ENCODE data around the gene IDS. TPM values are rescaled to one million over a fixed set of nuclear protein-coding genes. Genes with fewer than 3 reads are reported as not detected.
"Not testable (repeated sequence)": the region's sequence is repeated elsewhere in the genome, so short reads cannot be mapped to it uniquely, and the experiment has no call there.

The IDS gene
- total RNA-seq, 1 donor from 2014 or later: 12.8 TPM

DNA sequence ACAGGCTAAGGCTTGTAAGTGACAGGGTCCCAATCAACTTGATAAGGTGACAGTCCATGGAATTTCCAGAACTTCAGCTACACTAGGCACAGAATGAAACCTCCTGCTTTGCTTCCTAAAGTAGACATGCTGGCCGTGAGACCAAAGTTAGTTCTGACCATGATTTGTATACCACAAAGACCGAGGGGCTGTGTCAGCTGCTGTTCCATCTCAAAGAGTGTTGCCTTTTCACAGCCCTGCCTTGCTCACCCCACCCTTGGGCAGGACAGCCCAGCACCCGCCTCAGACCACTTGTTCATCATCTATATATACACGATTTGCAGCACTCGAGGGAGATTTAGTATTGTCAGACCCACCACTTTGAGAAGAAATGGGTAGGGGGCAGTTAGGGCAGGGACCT lies 5.3 kb downstream of the IDS start:
- DNase-seq (ENCODE audit: low read depth in 2 of 2): no peak

DNA sequence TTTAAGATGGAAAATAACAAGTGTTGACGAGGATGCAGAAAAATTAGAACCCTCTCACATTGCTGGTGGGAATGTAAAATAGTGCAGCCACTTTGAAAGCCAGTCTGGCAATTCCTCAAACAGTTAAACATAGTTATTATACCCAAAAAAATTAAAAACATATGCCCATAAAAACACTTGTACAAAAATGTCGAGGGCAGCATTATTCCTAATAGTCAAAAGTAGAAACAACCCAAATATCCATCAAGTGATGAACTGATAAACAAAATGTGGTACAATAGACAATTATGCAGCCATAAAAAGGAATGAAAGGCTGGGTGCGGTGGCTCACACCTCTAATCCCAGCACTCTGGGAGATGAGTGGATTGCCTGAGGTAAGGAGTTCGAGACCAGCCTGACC lies 6.3 kb downstream of the IDS start:
- no peak for DNase-seq (ENCODE audit: low read depth in 2 of 2)

DNA sequence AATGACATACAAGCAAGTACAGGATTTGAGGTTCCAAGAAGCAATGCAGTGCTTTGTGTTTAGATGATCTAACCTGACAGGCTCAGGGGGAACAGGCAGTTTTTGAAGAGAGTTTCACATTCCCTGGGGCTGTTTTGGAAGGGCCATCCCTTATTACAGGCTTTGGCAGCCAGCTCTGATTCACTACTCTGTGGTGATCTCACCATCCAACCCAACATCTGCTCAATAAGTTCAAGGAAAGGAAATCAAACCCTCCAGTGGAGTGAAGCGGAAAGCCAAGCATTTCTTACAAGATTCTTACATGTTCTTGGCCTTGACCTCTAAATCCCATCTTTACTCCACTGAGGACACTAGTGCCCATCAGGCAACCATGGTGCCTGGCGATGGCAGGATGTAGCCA lies 7.5 kb downstream of the IDS start:
- no peak for DNase-seq (ENCODE audit: low read depth in 2 of 2)

DNA sequence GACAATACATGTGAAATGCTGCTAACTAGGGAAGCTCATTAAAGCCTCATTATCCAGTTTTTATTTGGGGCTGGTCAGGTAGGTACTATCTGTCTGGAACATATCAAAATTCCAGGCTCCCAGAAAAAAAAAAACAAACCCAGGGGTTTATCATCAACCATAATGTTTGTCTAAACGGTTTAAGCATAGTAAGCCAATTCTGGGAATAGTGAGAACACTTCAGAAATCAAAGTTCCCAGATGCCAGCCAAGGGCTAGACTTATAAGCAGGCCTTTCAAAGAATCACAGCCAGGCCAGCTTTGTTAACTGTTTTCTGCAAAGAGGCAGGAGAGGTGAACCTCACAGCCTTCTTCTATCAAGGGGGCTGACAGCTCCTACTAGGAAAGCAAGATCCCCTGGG lies 8.1 kb downstream of the IDS start:
- no peak for DNase-seq (ENCODE audit: low read depth in 2 of 2)

DNA sequence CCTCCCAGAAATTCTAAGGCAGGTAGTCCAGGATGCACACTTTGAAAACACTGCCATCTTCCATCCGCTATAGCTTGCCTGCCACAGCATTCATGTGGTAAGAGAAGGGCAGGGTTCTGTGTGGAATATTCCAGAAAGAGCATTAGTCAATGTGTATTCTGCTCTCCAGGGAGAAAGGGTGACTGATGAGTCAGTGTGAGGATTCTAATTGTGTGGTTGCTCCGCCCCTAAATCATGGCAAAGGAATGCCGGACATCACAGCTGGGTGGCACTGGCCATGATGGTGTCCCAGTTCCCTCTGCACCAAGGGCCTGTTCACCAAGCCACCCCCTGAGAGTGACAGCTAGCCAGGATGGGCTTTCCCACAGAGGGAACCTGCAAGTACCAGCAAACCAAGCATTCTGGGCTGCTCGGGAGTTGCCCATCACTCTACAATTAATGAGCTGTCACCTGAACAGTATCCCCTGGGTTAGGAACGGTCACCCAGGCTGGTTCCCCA lies 9.5 kb downstream of the IDS start:
- peak in 1 of 2 donors; percentile 67 for DNase-seq (ENCODE audit: low read depth in 2 of 2)

DNA sequence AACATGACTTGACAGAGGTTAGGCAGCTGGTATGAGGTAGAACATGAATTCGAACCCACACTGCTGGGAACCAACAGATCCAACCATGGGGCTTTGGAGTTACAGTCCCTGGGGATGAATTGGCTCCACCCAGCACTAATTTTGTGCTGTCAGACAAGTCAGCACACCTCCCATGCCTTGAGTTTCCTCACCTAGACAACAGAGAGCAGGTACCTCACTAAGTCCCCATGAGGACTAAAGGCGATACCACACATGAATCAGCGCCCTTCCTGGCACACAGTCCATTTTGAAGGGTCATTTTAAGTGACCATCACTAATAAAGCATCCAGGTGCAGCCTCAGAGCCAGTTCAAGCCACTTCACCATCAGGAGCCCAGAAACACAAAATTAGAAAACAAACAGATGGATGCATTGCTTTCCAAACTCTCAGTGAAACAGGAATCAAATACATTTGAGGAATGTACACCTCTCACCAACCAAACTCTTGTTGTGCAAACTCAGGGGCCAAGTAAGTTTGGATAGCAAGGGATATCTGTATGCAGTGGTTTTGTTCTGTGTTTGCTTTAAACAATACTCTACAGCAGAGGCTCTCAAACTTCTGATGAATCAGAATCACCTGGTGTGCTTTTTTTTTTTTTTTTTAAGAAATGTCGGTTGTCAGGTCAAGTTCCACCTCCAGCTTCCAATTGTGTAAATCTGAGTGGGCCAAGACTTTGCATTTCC lies 10.1 kb downstream of the IDS start:
- no peak for DNase-seq (ENCODE audit: low read depth in 2 of 2)

DNA sequence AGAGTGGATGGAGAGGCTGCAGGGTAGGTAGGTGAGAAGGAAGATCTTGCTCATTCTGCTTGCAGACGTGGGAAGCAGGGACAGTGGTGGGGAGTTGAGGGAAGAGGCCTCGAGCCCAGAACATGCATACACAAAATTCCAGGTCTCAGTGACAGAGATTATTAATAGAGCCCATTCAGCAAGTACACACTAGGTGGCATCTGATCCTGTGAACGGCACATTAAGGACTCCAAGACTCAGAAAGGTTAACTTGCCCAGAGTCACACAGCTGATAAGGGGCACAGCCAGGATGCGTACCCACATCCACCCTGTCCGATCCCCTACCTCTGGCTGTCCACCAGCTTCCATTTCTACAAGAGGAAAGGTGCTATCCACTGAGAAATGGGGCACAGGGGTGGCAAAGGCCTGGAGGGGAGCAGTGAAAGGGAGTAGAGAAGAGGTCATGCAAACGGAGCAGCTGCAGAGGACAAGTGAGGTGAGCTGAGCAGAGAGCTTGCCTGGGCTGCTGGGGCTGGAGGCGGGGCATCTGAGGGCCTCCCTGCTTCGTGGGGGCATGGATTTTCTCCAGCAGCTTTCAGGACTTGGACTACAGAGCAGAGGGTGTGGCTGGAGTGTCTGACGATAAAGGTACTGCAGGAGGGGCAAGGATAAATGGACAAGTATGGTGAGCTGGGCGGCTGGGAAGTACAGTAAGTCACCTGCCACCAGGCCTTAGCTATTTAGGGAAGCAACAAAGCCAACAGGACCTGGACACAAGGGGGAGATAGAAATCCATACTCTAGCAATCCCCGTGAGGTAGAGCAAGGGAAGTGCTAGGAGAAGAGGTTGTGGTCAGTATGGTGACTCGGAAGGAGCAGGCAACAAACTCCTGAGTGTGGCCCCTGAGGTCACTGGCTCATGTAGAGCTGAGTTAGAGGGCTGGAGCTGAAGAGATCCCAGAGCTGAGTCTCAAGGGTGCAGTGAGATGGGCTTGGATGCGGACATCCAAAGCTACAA lies 11.2 kb downstream of the IDS start:
- DNase-seq (ENCODE audit: low read depth in 2 of 2): no peak

DNA sequence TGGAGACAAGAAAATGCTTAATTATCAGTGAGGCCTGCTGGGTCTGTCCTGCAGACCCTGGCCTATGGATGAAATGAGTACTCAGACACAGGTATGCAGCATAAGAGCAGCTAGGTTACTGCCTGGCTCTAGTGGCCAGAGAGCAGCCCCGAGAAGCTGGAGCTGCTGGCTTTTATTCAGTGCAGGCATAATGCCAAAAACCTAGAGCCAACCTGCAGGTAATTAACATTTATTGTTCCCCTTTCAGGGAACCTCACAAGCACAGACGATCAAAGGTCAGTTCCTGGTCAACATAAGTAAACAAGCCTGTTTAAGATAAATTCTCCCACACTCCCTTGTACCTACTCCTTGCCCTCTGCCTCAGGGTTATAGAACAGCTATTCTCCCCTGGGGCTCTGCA lies 13.3 kb downstream of the IDS start:
- no peak for DNase-seq (ENCODE audit: low read depth in 2 of 2)

DNA sequence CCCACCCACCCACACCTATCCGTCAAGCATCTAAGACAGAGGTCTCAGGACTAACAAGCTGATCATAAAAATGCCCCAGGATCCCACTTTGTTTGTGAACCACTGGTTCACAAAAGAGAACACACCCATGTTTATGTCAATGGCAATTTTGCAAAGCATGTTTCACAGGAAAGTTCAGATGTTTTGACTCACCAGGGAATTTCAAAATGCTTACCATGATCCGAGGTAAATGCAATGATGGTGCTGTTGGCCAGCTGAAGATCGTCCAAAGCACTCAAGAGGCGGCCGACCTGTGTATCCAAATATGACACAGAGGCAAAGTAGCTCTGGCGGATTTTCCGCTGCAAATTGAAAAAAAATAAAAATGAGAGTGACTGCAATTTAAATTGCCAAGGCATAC lies 15.0 kb downstream of the IDS start:
- DNase-seq (ENCODE audit: low read depth in 2 of 2): no peak

DNA sequence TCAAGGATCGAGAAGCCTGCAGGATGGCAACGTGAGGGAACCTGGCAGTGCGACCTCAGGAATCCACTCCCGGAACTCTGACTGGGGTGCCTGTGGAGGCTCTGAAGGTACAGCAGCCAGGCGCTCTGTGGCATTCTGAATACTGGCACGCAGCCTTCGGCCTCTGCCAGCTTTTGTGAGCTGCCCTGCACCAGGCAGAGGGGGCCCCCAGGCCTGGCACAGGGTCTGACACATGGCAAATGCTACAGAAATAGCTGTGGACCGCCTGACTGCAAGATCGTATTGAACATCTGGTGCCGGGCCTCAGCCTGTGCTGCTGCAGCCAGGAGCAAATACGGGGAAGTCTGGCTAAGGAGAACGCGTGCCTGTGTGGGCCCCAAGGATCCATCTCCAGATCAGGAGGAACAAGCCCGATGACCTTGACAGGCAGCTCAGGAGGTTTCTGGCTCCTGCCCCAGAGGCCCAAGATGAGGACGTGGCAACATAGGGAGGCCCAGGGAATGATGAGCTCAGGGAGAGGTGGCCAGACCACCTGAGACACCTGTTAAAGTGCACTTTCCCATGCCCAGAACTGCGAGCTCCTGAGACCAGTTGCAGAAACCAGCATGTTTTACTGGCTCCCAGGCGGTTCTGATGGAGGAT lies 16.6 kb downstream of the IDS start:
- not testable (repeated sequence) for DNase-seq (ENCODE audit: low read depth in 2 of 2)

DNA sequence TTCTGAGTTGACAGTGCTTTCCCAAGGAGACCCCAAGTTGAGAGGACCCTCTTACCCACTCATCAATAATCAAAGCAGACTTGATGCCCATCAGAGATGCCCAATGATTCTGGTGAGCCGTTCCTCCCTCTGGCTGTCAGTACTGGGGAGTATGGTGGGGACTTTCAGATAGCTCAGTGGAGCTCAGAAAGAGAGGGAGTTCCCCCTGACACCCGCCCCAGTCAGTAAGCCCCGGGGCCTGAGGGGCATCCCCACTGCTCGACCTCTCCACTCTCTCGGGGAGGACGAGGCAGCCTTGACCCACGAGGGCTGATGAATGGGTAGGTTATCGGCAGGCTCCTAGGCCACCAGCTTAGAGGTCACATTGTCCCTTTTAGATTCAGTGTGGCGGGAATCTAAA lies 17.1 kb downstream of the IDS start:
- not testable (repeated sequence) for DNase-seq (ENCODE audit: low read depth in 2 of 2)

DNA sequence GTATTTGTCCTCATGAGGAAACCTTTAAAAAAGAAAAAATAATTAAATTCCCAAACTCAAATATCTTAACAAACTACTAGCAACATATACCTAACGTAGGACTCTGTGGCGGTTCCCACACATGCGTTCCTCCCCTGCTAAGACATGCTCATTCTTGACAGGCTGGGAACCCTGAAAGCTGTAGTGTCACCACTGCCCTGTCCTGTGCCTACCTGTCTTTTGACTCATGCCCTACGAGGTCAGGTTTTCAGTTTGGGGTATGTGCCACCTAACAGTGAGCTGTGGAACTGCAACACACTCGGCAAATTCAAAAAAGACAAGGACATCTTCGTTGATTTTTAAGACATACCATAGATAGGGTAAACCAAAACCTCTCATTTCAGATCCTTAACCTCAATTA lies 17.8 kb downstream of the IDS start:
- DNase-seq (ENCODE audit: low read depth in 2 of 2): no peak

DNA sequence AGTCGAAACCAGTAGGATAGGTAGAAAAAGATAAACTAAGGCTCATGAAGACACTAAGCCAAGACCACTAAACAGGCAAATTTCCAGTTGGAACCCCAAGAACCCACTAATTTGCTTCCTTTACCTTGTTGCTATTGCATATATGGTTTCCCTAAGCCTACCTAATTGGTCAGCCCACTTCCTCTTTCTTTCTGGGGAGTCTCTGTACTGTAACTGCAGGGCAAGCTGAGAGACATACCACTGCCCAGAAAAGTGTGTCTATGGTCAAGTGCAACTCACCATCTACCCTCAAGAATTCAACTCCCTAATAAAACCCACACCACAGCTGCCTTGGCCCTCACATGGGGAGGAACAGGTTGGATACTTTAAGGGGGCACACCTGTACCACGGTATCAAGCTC lies 28.6 kb downstream of the IDS start:
- DNase-seq (ENCODE audit: low read depth in 2 of 2): no peak

DNA sequence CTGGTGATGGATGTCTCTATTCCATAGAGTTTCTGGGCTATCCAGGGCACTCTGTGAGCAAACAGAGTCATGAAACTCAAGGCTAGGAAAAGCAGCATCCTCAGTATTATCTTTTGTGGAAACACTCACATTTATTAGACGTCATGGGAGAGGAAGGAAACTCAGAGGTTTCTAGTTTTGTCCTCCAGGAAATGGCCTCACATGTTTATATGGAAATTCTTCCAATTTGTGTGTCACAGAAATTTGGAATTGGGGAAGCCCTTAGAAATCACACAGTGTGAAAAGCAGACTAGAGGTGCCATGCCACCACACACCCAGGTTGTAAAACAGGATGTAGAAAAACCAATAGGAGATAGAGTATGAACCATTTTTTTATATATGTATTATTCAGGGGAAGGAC lies 31.1 kb downstream of the IDS start:
- peak; percentile 4 to 51 for DNase-seq (ENCODE audit: low read depth in 2 of 2)

DNA sequence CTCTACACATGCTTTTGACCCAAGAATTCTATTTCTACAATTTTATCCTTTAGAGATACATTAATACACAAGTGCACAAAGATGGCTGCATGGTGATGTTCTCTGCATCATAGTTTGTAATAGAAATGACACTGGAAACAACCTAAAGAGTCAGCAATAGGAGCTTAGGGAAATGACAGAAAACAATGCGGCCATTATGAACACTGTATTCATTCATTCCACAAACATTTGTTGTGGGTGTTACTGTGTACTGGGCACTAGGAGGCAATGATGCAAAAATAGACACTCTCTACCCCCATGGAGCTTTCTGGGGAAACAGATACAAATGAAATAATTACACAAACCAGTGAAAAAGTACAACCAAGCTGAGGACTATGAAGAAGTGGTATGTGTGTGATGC lies 32.0 kb downstream of the IDS start:
- DNase-seq (ENCODE audit: low read depth in 2 of 2): no peak

DNA sequence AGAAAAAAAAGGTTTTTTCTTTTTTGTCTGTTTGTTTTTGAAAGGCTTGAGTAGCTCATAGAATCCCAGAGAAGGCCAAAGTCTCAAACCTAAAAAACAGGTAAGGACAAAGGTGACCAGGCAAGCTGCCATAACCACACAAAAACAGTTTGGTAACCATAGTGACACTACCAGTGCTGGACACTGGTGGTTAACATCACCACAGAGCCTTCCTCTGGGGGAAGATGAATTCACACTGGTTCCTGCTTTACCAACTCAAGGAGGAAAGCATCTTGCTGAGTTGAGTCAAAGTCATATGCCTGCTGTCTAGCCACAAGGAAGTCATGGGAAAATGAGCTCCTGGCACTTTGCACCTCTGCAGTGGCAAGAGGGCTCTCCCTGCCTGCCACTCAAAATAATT lies 32.5 kb downstream of the IDS start:
- no peak for DNase-seq (ENCODE audit: low read depth in 2 of 2)

DNA sequence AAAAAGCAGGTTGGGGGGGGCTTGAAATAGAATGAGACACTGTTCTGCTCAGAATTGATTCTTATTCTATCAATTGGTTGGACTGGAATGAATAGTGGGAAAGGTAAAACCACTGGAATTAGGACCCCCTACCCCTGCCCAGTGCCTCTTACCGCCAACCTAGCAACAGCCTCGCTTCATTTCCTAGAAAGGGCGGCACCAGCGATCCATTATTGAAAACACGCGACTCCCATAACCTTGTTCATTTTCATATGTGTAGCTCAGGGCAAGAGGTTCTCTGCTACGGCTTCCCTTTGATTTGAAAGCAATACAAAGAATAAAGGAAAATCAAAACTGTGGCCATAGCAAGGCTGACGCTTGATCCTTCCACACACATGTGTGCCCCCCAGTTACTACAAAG lies 33.7 kb downstream of the IDS start:
- DNase-seq (ENCODE audit: low read depth in 2 of 2): no peak

DNA sequence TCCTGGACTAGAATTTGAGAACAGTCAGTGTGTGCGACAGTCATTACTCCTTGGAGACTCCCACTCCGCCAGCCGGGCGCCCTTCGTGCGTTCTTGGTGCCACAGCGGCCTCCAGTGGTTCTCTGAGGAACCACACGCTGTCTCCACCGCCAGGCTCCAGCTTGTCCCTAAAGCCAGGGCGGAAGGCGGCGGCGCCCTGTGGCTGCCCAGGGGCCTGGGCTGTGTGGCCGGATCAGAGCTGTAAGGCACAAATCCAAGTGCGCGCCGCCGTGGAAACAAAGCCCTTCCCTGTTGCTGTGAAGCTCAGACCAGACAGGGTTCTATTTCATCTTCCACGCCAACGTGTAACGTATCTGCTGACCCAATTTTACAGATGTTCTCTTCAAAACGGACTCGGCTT lies 34.2 kb downstream of the IDS start:
- DNase-seq (ENCODE audit: low read depth in 2 of 2): peak; percentile 42 to 61

DNA sequence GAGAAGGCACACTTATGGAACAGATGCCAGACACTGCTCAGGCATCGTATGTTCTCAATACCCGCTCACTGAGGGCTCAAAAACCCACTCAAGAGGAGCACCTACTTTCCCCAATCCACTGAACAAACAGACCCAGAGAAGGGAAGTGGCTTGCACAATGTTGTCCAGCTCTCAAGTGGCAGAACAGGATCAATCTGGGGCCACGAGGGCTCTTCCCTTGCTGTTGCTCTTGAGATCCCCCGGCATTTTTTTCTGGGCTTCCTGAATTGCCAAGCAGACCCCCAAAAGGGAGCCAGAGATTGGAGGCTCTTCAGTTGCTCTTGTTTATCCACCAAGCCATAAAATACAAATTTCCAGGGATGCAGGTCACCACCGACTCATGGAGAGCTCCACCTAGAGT lies 35.7 kb downstream of the IDS start:
- no peak for DNase-seq (ENCODE audit: low read depth in 2 of 2)

DNA sequence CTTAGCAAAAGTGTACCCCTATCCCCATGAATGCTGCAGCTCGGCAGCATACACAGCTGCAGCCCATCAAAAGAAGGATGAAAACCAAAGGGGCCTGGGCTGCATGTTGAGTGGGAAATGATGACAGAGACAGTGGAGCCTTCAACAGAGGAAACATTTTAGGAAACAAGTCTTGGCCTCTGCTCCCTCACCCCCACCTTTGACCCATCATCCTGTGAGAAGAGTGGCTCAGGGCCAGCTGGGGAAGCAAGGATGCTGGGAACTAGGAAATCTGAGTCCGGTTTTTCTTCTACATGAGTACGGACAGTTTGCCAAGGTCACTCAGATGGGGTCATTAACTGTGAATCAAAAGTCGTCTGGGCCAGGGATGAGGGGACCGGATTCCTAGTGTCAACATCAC lies 37.2 kb downstream of the IDS start:
- DNase-seq (ENCODE audit: low read depth in 2 of 2): no peak

DNA sequence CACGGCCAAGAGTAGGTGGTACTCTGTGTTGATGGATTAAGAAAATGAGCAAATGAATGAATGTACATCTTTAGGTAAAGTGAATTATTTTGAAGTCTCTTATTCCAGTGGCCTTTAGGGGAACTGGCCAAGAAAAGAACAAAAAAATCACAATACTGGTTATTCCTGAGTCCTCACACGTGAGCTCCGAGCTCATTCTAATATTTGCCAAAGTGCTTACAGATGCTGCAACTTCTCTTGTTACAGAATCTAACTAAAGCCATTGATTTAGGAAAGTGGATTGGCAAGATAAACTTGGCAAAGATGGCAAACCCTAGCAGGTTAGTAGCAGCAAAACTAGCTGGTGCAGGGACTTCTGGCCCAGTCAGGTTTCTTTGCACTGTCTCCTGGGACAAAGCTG lies 37.6 kb downstream of the IDS start:
- no peak for DNase-seq (ENCODE audit: low read depth in 2 of 2)

DNA sequence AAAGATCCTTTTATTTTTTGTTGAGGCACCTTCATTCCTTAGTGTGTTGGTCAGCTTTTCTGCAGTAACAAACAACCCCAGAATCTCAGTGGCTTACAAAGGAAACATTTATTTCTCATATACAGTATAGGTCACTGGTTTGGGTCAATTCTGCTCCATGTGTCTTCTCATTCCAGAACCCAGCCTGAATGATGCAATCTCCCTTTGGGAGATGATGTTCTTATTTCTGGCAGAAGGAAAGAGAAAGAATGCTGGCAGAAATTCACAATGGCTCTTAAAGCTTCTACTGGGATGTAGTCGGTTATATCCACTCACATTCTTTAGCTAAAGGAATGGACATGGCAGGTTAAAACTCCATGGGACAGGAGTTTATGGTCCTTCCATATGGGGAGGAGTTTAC lies 42.3 kb downstream of the IDS start:
- DNase-seq (ENCODE audit: low read depth in 2 of 2): no peak
